ENCODE results near the gene GTF2F2. TPM values are rescaled to one million over a fixed set of nuclear protein-coding genes. Genes with fewer than 3 reads are reported as not detected.

Gene GTF2F2
- total RNA-seq, 2 donors from 2014 or later = 15.3 to 21.2 TPM

DNA sequence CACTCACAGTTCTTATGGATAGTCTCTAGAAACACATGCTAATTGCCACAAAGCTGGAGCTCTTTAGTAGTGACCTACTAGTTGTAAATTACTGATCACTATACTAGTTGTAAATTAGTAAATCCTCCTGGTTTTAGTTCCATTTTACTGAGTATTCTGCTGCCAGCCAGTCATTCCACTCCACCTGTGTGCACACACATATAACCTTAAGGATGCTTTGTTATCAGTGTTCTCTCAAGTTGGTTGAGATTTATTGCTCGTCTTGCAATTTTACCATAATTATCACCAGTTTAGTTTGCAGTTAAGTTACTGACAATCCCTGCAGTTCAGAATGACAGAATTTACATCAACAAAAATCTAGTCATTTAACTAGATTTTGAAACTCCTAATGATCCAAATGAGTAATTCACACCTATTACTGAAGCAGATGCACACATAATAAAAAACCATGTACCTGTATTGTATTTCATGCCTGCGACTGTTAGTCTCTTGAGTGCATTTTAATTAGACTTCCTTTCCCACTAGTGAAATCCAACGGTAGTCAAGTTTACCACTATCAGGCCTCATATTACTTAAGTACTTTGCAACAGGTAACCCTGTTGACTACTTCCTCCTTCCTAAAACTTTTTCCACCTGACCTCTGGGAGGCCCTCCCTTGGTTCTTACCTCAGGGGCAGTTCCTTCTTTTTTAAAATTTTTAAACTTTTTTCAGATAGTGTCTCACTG, 213.1 kb downstream of the GTF2F2 start:
- H3K27ac ChIP-seq = no peak overlapping the region
- 72% methylated on average over 3 of the region's 3 CpGs for WGBS
- DNase-seq (ENCODE audit: low spot score) = no peak
- H3K4me1 ChIP-seq (replicated peaks) = peaks cover 10% of the 10 kb centered on the region
- TF ChIP-seq, protein P1, sequence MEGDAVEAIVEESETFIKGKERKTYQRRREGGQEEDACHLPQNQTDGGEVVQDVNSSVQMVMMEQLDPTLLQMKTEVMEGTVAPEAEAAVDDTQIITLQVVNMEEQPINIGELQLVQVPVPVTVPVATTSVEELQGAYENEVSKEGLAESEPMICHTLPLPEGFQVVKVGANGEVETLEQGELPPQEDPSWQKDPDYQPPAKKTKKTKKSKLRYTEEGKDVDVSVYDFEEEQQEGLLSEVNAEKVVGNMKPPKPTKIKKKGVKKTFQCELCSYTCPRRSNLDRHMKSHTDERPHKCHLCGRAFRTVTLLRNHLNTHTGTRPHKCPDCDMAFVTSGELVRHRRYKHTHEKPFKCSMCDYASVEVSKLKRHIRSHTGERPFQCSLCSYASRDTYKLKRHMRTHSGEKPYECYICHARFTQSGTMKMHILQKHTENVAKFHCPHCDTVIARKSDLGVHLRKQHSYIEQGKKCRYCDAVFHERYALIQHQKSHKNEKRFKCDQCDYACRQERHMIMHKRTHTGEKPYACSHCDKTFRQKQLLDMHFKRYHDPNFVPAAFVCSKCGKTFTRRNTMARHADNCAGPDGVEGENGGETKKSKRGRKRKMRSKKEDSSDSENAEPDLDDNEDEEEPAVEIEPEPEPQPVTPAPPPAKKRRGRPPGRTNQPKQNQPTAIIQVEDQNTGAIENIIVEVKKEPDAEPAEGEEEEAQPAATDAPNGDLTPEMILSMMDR (IDR thresholded peaks at IDR 0.05) = no peak
- TF ChIP-seq POLR2A (IDR thresholded peaks at IDR 0.05) (no peak), POLR2AphosphoS5 (IDR thresholded peaks at IDR 0.05) (no peak)
- no peak overlapping the region for H3K4me3 ChIP-seq
- H3K27me3 ChIP-seq (replicated peaks; ENCODE audit: insufficient read depth) = no peaks in the 10 kb centered on the region
- H3K9me3 ChIP-seq = no peaks in the 10 kb centered on the region
- peaks cover 4 to 5% of the 10 kb centered on the region in 2 donors for H3K36me3 ChIP-seq
- intact Hi-C loops (cut with DNase I) = no loop called here

Small RNA genes lying within 50 kb of the gene (small RNA-seq; reads per million reads assigned to genes)
- 0 reads per million in 2 donors for gene AL138693.1
- 0 reads per million in 2 donors for gene AL138963.2

Other genes with a start within 250 kb of the GTF2F2 start
- 1 to 10 TPM; 3.5 to 6.5 TPM for gene NUFIP1, start 131.0 kb upstream of the GTF2F2 start, total RNA-seq
- gene GPALPP1, start 131.0 kb upstream of the GTF2F2 start, total RNA-seq = 10 to 100 TPM; 24.6 to 29.7 TPM
- not detected for gene KCTD4, start 80.5 kb downstream of the GTF2F2 start, total RNA-seq
- gene TPT1, start 220.7 kb downstream of the GTF2F2 start, total RNA-seq = 1,000 to 10,000 TPM; 1,725 to 2,682 TPM